Measurements from ENCODE around the gene SLC28A2.

SLC28A2 gene

DNA sequence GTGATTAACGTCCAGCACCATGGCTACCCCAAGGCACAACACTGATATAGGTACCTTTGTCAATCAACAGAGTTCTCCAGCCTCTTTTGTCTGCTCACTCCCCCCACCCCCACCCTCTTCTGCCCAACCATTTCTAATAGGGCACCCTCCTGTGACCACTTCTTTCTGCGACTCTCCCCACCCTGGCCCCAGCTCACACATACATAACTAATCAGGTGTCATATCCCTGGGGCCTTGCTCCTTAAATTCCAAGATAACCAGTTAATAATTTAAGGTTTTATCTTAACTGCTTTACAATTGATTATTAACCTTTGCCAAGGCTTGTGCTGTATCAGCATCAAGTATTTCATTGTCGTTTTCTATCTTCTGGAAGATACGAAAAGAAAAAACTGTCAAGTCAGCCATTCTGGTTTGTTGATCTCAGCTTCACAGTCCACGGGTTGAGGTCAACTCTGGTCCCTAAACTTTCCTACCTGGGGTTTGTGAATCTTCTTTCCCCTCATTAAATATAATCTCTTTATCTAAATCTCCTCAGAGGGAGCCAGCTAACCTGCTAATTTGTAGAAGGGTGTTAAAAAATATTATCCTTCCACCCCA lies 27.3 kb upstream of the SLC28A2 start:
- DNase-seq (ENCODE audit: extremely low read depth, low read depth) = no peak
- no peak for TF ChIP-seq CTCF (IDR thresholded peaks at IDR 0.05; ENCODE audit: low read depth, low read length)

- DNase-seq (ENCODE audit: extremely low read depth, low read depth) = no peak
- TF ChIP-seq CTCF (IDR thresholded peaks at IDR 0.05; ENCODE audit: low read depth, low read length) = no peak
Measured at GRCh38 chr15:45225506-45226273, 26.3 kb upstream of the SLC28A2 start.

DNA sequence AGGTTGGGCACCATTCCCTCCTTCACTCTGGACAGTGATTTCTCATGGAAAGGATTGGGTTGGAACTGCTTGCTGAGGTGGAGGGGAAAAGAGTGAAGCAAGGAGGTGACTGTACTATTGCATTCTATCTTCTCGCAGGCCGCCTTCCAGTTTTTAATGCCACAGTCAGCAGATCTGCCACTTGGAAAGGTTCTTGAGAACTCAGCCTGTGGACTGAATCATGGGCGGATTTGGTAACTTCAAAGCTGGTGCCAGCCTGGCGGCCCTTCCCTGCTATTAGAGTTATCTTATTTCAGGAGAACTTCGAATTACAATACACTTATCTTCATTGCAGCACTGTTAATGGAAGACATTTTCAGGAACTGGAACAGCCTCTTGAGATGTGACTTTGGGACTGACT lies 23.1 kb upstream of the SLC28A2 start:
- no peak for DNase-seq (ENCODE audit: extremely low read depth, low read depth)
- TF ChIP-seq CTCF (IDR thresholded peaks at IDR 0.05; ENCODE audit: low read depth, low read length) = no peak

- no peak for TF ChIP-seq CTCF (IDR thresholded peaks at IDR 0.05; ENCODE audit: low read depth, low read length)
- no peak for DNase-seq (ENCODE audit: extremely low read depth, low read depth)
Measured at GRCh38 chr15:45230245-45230965, 21.6 kb upstream of the SLC28A2 start.

DNA sequence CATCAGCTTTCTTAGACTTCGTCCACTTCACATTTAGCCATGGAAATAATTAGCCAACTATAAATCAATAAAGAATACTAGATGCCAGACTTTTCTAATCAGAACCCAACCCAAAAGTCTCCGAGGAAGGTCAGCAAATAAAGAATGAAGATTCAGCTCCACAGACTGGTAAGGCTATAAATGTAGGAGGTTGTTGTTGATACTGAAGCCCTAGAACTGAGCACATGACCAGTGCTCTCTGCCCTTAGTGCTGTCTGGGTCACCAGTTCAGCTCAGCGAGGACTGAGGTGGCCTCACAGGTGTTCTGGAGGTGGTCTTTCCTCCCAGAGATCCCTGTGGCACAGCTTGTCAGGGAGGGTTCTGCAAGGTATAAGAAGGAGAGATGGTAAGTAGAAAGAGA lies 20.9 kb upstream of the SLC28A2 start:
- no peak for DNase-seq (ENCODE audit: extremely low read depth, low read depth)
- no peak for TF ChIP-seq CTCF (IDR thresholded peaks at IDR 0.05; ENCODE audit: low read depth, low read length)

GRCh38 chr15:45231864-45232562 lies 20.0 kb upstream of the SLC28A2 start:
- DNase-seq (ENCODE audit: extremely low read depth, low read depth) = no peak
- TF ChIP-seq CTCF (IDR thresholded peaks at IDR 0.05; ENCODE audit: low read depth, low read length) = no peak
